Testis (tissue), 2 donors: ENCODE measurements around the gene SLC16A1.

ENCODE experiments used
- POLR2A ChIP-seq: fragments of 450-650 bp; IDR thresholded peaks from one replicate; pipeline ENCODE4 v1.6.1; 2017; ENCODE audit warnings: antibody characterized with exemption, mild to moderate bottlenecking, moderate library complexity
- TF ChIP-seq, protein P1 (sequence below), 3 experiments: fragments of 450-650 bp in 2 of 3; fragments of 200-600 bp in 1 of 3; sonication (generic) in 1 of 3; IDR thresholded peaks; one replicate each; pipeline ENCODE4 v1.5.1; 2016 to 2019; ENCODE audit warnings: antibody characterized with exemption in 3 of 3, mild to moderate bottlenecking in 2 of 3, moderate library complexity in 1 of 3

DNA sequence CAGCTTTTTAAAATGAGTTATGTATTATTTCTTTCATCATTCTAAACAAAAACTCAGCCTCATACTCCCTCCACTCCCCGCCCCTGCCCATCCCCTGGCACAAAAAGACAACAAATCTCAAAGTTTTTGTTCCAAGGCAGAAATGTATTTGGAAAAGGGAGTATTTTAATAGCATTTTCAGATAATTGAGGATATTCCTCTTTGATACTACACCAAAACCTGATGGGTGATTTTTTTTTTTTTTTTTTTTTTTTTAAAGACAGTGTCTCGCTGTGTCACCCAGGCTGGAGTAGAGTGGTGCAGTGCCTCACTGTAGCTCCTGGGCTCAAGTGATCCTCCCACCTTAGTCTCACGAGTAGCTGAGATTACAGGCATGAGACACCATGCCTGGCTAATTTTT lies 16.2 kb downstream of the SLC16A1 start:
- no peak for TF ChIP-seq POLR2A
- TF ChIP-seq, protein P1, sequence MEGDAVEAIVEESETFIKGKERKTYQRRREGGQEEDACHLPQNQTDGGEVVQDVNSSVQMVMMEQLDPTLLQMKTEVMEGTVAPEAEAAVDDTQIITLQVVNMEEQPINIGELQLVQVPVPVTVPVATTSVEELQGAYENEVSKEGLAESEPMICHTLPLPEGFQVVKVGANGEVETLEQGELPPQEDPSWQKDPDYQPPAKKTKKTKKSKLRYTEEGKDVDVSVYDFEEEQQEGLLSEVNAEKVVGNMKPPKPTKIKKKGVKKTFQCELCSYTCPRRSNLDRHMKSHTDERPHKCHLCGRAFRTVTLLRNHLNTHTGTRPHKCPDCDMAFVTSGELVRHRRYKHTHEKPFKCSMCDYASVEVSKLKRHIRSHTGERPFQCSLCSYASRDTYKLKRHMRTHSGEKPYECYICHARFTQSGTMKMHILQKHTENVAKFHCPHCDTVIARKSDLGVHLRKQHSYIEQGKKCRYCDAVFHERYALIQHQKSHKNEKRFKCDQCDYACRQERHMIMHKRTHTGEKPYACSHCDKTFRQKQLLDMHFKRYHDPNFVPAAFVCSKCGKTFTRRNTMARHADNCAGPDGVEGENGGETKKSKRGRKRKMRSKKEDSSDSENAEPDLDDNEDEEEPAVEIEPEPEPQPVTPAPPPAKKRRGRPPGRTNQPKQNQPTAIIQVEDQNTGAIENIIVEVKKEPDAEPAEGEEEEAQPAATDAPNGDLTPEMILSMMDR (IDR thresholded peaks at IDR 0.05), result no peak
